ENCODE data around the gene MMP1. TPM values are rescaled to one million over a fixed set of nuclear protein-coding genes. Genes with fewer than 3 reads are reported as not detected.

Gene MMP1
- total RNA-seq, 1 donor from 2014 or later, result not detected

GRCh38 chr11:102770191-102770590 lies 27.8 kb downstream of the MMP1 start:
- no peaks in the 10 kb centered on the region for H3K36me3 Mint-ChIP-seq (ENCODE audit: low read depth, unreplicated experiment)
- H3K9me3 Mint-ChIP-seq (ENCODE audit: unreplicated experiment), result no peaks in the 10 kb centered on the region
- no peaks in the 10 kb centered on the region for H3K4me1 Mint-ChIP-seq (ENCODE audit: unreplicated experiment)
- no peak for TF ChIP-seq CTCF (IDR thresholded peaks at IDR 0.05; ENCODE audit: unreplicated experiment)
- no peak overlapping the region for H3K4me3 Mint-ChIP-seq (ENCODE audit: unreplicated experiment)
- H3K27me3 Mint-ChIP-seq (ENCODE audit: unreplicated experiment), result no peaks in the 10 kb centered on the region
- DNase-seq (ENCODE audit: low spot score), result no peak
- no peak overlapping the region for H3K27ac Mint-ChIP-seq (ENCODE audit: unreplicated experiment)

- no peak overlapping the region for H3K27ac Mint-ChIP-seq (ENCODE audit: unreplicated experiment)
- no peak overlapping the region for H3K4me3 Mint-ChIP-seq (ENCODE audit: unreplicated experiment)
- no peaks in the 10 kb centered on the region for H3K27me3 Mint-ChIP-seq (ENCODE audit: unreplicated experiment)
- no peak for TF ChIP-seq CTCF (IDR thresholded peaks at IDR 0.05; ENCODE audit: unreplicated experiment)
- H3K9me3 Mint-ChIP-seq (ENCODE audit: unreplicated experiment), result no peaks in the 10 kb centered on the region
- peaks cover 1% of the 10 kb centered on the region for H3K4me1 Mint-ChIP-seq (ENCODE audit: unreplicated experiment)
- no peak for DNase-seq (ENCODE audit: low spot score)
- no peaks in the 10 kb centered on the region for H3K36me3 Mint-ChIP-seq (ENCODE audit: low read depth, unreplicated experiment)
Observed at GRCh38 chr11:102767800-102768199, 30.2 kb downstream of the MMP1 start.

GRCh38 chr11:102763440-102763839 lies 34.5 kb downstream of the MMP1 start:
- peaks cover 24% of the 10 kb centered on the region for H3K4me1 Mint-ChIP-seq (ENCODE audit: unreplicated experiment)
- H3K27me3 Mint-ChIP-seq (ENCODE audit: unreplicated experiment), result peaks cover 2% of the 10 kb centered on the region
- no peak overlapping the region for H3K4me3 Mint-ChIP-seq (ENCODE audit: unreplicated experiment)
- no peaks in the 10 kb centered on the region for H3K36me3 Mint-ChIP-seq (ENCODE audit: low read depth, unreplicated experiment)
- no peaks in the 10 kb centered on the region for H3K9me3 Mint-ChIP-seq (ENCODE audit: unreplicated experiment)
- H3K27ac Mint-ChIP-seq (ENCODE audit: unreplicated experiment), result no peak overlapping the region
- TF ChIP-seq CTCF (IDR thresholded peaks at IDR 0.05; ENCODE audit: unreplicated experiment), result no peak
- DNase-seq (ENCODE audit: low spot score), result no peak

GRCh38 chr11:102762361-102762767 lies 35.6 kb downstream of the MMP1 start:
- Mint-ChIP-seq H3K27ac (ENCODE audit: unreplicated experiment) (no peak overlapping the region), H3K4me1 (ENCODE audit: unreplicated experiment) (peaks cover 34% of the 10 kb centered on the region)
- DNase-seq (ENCODE audit: low spot score), result no peak

More at GRCh38 chr11:102762361-102762767, 35.6 kb downstream of the MMP1 start:
- Mint-ChIP-seq H3K27me3 (ENCODE audit: unreplicated experiment) (peaks cover 2% of the 10 kb centered on the region), H3K4me3 (ENCODE audit: unreplicated experiment) (no peak overlapping the region), H3K9me3 (ENCODE audit: unreplicated experiment) (no peaks in the 10 kb centered on the region), H3K36me3 (ENCODE audit: low read depth, unreplicated experiment) (no peaks in the 10 kb centered on the region)
- no peak for TF ChIP-seq CTCF (IDR thresholded peaks at IDR 0.05; ENCODE audit: unreplicated experiment)
